K562 (cell line): ENCODE data around the gene SOSTDC1. TPM values are rescaled to one million over a fixed set of nuclear protein-coding genes. Genes with fewer than 3 reads are reported as not detected.
A peak's percentile ranks its signal among the peaks of the same experiment; 100 is the strongest.

Experiments
- ATF4 ChIP-seq: fragments of 450-650 bp; formaldehyde crosslinking; IDR thresholded peaks from 2 replicates; pipeline ENCODE4 v1.4.0; 2022; ENCODE audit warnings: mild to moderate bottlenecking, moderate library complexity
- BCLAF1 ChIP-seq, 2 experiments: fragments of 450-650 bp in 1 of 2; IDR thresholded peaks; 2 replicates each; pipeline ENCODE4 v1.6.1; 2011 to 2017; ENCODE audit warnings: low read depth in 2 of 2, antibody characterized with exemption in 1 of 2, borderline replicate concordance in 1 of 2, low read length in 1 of 2, mild to moderate bottlenecking in 1 of 2, mixed read lengths in 1 of 2; ENCODE audit not compliant: control insufficient read depth in 1 of 2
- NR1H2 ChIP-seq: sonication (generic); formaldehyde crosslinking; IDR thresholded peaks from 2 replicates; pipeline ENCODE4 v1.4.0; 2020; ENCODE audit warnings: mild to moderate bottlenecking, missing genetic modification reagents
- PTTG1 ChIP-seq: fragments of 450-650 bp; IDR thresholded peaks from 2 replicates; pipeline ENCODE4 v1.6.1; 2016; ENCODE audit warnings: low read depth, mild to moderate bottlenecking, missing genetic modification characterization, missing compliant biosample characterization
- RBBP5 ChIP-seq: fragments of 200-600 bp; sonication (generic); IDR thresholded peaks from 2 replicates; pipeline ENCODE4 v1.6.1; 2012; ENCODE audit warnings: borderline replicate concordance, mild to moderate bottlenecking, low read length, control low read depth, inconsistent platforms; ENCODE audit not compliant: insufficient read depth, poor library complexity, severe bottlenecking
- RFX1 ChIP-seq: fragments of 450-650 bp; IDR thresholded peaks from 2 replicates; pipeline ENCODE4 v1.6.1; 2016; ENCODE audit warnings: mild to moderate bottlenecking, moderate library complexity
- SMAD3 ChIP-seq: fragments of 450-650 bp; formaldehyde crosslinking; conservative IDR thresholded peaks from 2 replicates; pipeline ENCODE4 v1.4.0; 2020; ENCODE audit warnings: mild to moderate bottlenecking
- ZNF24 ChIP-seq: fragments of 450-650 bp; IDR thresholded peaks from 2 replicates; pipeline ENCODE4 v1.6.1; 2016
- ZNF280A ChIP-seq: fragments of 450-650 bp; IDR thresholded peaks from 2 replicates; pipeline ENCODE4 v1.6.1; 2018; ENCODE audit warnings: mild to moderate bottlenecking, low read depth; ENCODE audit not compliant: partially characterized antibody
- ZNF507 ChIP-seq: conservative IDR thresholded peaks from 2 replicates; pipeline ENCODE4 v1.6.1; 2017; ENCODE audit warnings: missing genetic modification characterization, missing compliant biosample characterization
- ZNF639 ChIP-seq, 2 experiments: fragments of 200-800 bp in 1 of 2; sonication (Bioruptor generic) in 1 of 2; sonication (generic) in 1 of 2; formaldehyde crosslinking in 1 of 2; IDR thresholded peaks in 1 of 2; conservative IDR thresholded peaks in 1 of 2; 2 replicates each; pipeline versions ENCODE4 v1.5.0 to v1.6.1; 2016 to 2020; ENCODE audit warnings: missing compliant biosample characterization in 1 of 2, missing genetic modification characterization in 1 of 2, missing genetic modification reagents in 1 of 2
- polyA plus RNA-seq, 8 experiments: library from polyadenylated mRNA; depleted of rRNA in 4 of 8; stranded (reverse) in 5 of 8; unstranded in 3 of 8; fragments of >200 nt; fragmentation: Nextera tagmentation in 2 of 8; fragmentation: Illumina TruSeq in 1 of 8; extraction: Ambion mirVana in 2 of 8; extraction: Trizol in 1 of 8; gene quantifications; 2 replicates each; pipeline versions ENCODE4 v1.2.1 to v1.2.3, GENCODE V29; 2011 to 2014; ENCODE audit warnings: inconsistent platforms in 1 of 8, missing spikeins in 1 of 8
- total RNA-seq, 7 experiments: library from RNA; depleted of rRNA in 6 of 7; stranded (reverse); fragments of >200 nt in 6 of 7; fragmentation: Illumina TruSeq in 2 of 7; extraction: Trizol in 2 of 7; gene quantifications; 2 replicates each; pipeline versions ENCODE4 v1.2.1 to v1.2.3, GENCODE V29; 2011 to 2021; ENCODE audit warnings: low replicate concordance in 1 of 7

The SOSTDC1 gene
- total and polyA plus RNA-seq, 9 of the 15 experiments (the other 6 are each of a cell fraction or from before 2014, with no cell fraction given) = 8.3 to 48.6 (median 15.9) TPM

GRCh38 chr7:16416289-16417282, 49.0 kb downstream of the SOSTDC1 start (continued):
- TF ChIP-seq ZNF280A (no peak), ZNF24 (no peak), RFX1 (no peak), ZNF507 (tag) (no peak), BCLAF1 (IDR thresholded peaks at IDR 0.05; ENCODE audit: borderline replicate concordance in 1 of 2, control insufficient read depth in 1 of 2, low read depth in 2 of 2, low read length in 1 of 2) (no peak), NR1H2 (CRISPR knock-in tag) (no peak), ATF4 (CRISPR knock-in tag) (no peak), ZNF639 (CRISPR knock-in tag; conservative IDR thresholded peaks at IDR 0.05 in 1 of 2, IDR thresholded peaks at IDR 0.05 in 1 of 2) (peak in 1 of 2 experiments; percentile 34; a peak in 1 of 4 replicates), SMAD3 (CRISPR knock-in tag) (no peak), PTTG1 (no peak), RBBP5 (no peak)
